IMR-90 (cell line): ENCODE measurements around the gene DAAM2. TPM values are rescaled to one million over a fixed set of nuclear protein-coding genes. Genes with fewer than 3 reads are reported as not detected.

Experiments used
- ATAC-seq: fragments of 200-7000 bp; cut with Tn5 transposase; 2 replicates; pipeline ENCODE4 v1.9.1; 2020; ENCODE audit warnings: low read depth, mild to moderate bottlenecking, moderate library complexity
- BruUV-seq: library from RNA; stranded (reverse); fragments of 400-500 nt; replicated peaks from 2 replicates; lab custom pipeline; 2021; lab: Mats Ljungman, UMichigan
- CTCF ChIA-PET: fragments of 300-600 bp; formaldehyde crosslinking; extraction: SDS; loops from one replicate; lab custom pipeline; 2021; ENCODE audit warnings: antibody characterized with exemption; lab: Yijun Ruan, JAX
- POLR2A ChIA-PET: fragments of 300-600 bp; sonication (Branson Sonifier 250); formaldehyde crosslinking; loops from one replicate; lab custom pipeline; 2022; ENCODE audit warnings: antibody characterized with exemption; ENCODE audit not compliant: unreplicated experiment; lab: Charles Lee
- DNase-seq: peaks from one replicate; pipeline ENCODE4 v3.0.0; 2013
- H2AFZ ChIP-seq: replicated peaks from 2 replicates; pipeline ENCODE3; 2013; ENCODE audit warnings: low read length, mild to moderate bottlenecking; ENCODE audit not compliant: poor library complexity
- H2AK5ac ChIP-seq: 2 replicates; pipeline ENCODE4 v1.6.1; 2013; ENCODE audit warnings: low read depth, low read length, inconsistent platforms
- H2AK9ac ChIP-seq: replicated peaks from 2 replicates; pipeline ENCODE3; 2013; ENCODE audit warnings: mild to moderate bottlenecking, low read depth, low read length, moderate library complexity; ENCODE audit not compliant: poor library complexity
- H2BK120ac ChIP-seq: 2 replicates; pipeline ENCODE4 v1.6.1; 2013; ENCODE audit warnings: low read depth, low read length, inconsistent platforms
- H2BK15ac ChIP-seq: 3 replicates; pipeline ENCODE4 v1.6.1; 2013; ENCODE audit warnings: low read depth, low read length, inconsistent platforms
- H2BK20ac ChIP-seq: 2 replicates; pipeline ENCODE4 v1.6.1; 2013; ENCODE audit warnings: low read depth, mild to moderate bottlenecking, inconsistent platforms, low read length, moderate library complexity
- H2BK5ac ChIP-seq: 2 replicates; pipeline ENCODE4 v1.6.1; 2013; ENCODE audit warnings: mild to moderate bottlenecking, low read depth, low read length, inconsistent platforms; ENCODE audit not compliant: poor library complexity, severe bottlenecking
- H3K14ac ChIP-seq: replicated peaks from 2 replicates; pipeline ENCODE4 v1.6.1; 2013; ENCODE audit warnings: low read depth, low read length, inconsistent platforms
- H3K18ac ChIP-seq: 2 replicates; pipeline ENCODE4 v1.6.1; 2013; ENCODE audit warnings: low read depth, low read length, control low read depth
- H3K23ac ChIP-seq: 2 replicates; pipeline ENCODE4 v1.6.1; 2013; ENCODE audit warnings: low read depth, low read length, inconsistent platforms
- H3K27ac ChIP-seq: 2 replicates; pipeline ENCODE4 v1.5.1; 2013; ENCODE audit warnings: mild to moderate bottlenecking, control low read depth, low read length; ENCODE audit not compliant: insufficient read depth
- H3K27me3 ChIP-seq: 2 replicates; pipeline ENCODE4 v1.6.1; 2013; ENCODE audit warnings: low read length; ENCODE audit not compliant: control insufficient read depth, insufficient read depth
- H3K36me3 ChIP-seq: 2 replicates; pipeline ENCODE4 v1.6.1; 2013; ENCODE audit warnings: low read length, mixed read lengths; ENCODE audit not compliant: control insufficient read depth, insufficient read depth
- H3K4ac ChIP-seq: 2 replicates; pipeline ENCODE4 v1.6.1; 2013; ENCODE audit warnings: low read depth, low read length, inconsistent platforms
- H3K4me1 ChIP-seq: 2 replicates; pipeline ENCODE4 v1.6.1; 2013; ENCODE audit warnings: low read length, mixed read lengths; ENCODE audit not compliant: control insufficient read depth, insufficient read depth
- H3K4me2 ChIP-seq: 2 replicates; pipeline ENCODE4 v1.6.1; 2013; ENCODE audit warnings: low read depth, mild to moderate bottlenecking, control low read depth, low read length, moderate library complexity
- H3K4me3 ChIP-seq: 2 replicates; pipeline ENCODE4 v1.5.1; 2013; ENCODE audit warnings: low read depth, mild to moderate bottlenecking, control low read depth, low read length, moderate library complexity; ENCODE audit not compliant: insufficient read depth
- H3K56ac ChIP-seq: 2 replicates; pipeline ENCODE4 v1.6.1; 2013; ENCODE audit warnings: low read length, inconsistent platforms; ENCODE audit not compliant: insufficient read depth; ENCODE audit errors: extremely low read depth
- H3K79me1 ChIP-seq, 2 experiments: 2 replicates each; pipeline ENCODE4 v1.6.1; 2013; ENCODE audit warnings: low read length in 2 of 2, inconsistent platforms in 1 of 2, low read depth in 1 of 2
- H3K9ac ChIP-seq: 2 replicates; pipeline ENCODE4 v1.6.1; 2013; ENCODE audit warnings: low read depth, low read length, control low read depth
- H3K9me1 ChIP-seq: 2 replicates; pipeline ENCODE4 v1.6.1; 2013; ENCODE audit warnings: low read length, inconsistent platforms; ENCODE audit not compliant: insufficient read depth
- H3K9me3 ChIP-seq: 2 replicates; pipeline ENCODE4 v1.6.1; 2013; ENCODE audit warnings: low read length; ENCODE audit not compliant: control insufficient read depth, insufficient read depth
- H4K20me1 ChIP-seq: 2 replicates; pipeline ENCODE4 v1.6.1; 2013; ENCODE audit warnings: low read length, inconsistent platforms; ENCODE audit not compliant: insufficient read depth
- H4K5ac ChIP-seq: 2 replicates; pipeline ENCODE4 v1.6.1; 2013; ENCODE audit warnings: mild to moderate bottlenecking, low read depth, low read length, control low read depth
- H4K8ac ChIP-seq, 2 experiments: 2 replicates each; pipeline ENCODE4 v1.6.1; 2013; ENCODE audit warnings: low read depth in 2 of 2, low read length in 2 of 2, control low read depth in 1 of 2, inconsistent platforms in 1 of 2
- H4K91ac ChIP-seq: 2 replicates; pipeline ENCODE4 v1.6.1; 2013; ENCODE audit warnings: low read depth, low read length, inconsistent platforms; ENCODE audit not compliant: insufficient read depth
- BHLHE40 ChIP-seq: fragments of 150-350 bp; IDR thresholded peaks from 2 replicates; pipeline ENCODE4 v1.6.1; 2016; ENCODE audit warnings: mild to moderate bottlenecking, low read depth, low read length
- CEBPB ChIP-seq: IDR thresholded peaks from 2 replicates; pipeline ENCODE4 v1.6.1; 2012; ENCODE audit warnings: low read depth, low read length, improper control_type of control experiment
- CHD1 ChIP-seq: IDR thresholded peaks from 2 replicates; pipeline ENCODE4 v1.6.1; 2012; ENCODE audit warnings: low read depth, low read length, improper control_type of control experiment
- CTCF ChIP-seq: conservative IDR thresholded peaks from 2 replicates; pipeline ENCODE4 v1.5.1; 2012; ENCODE audit warnings: mild to moderate bottlenecking, low read depth, low read length, improper control_type of control experiment
- ELK1 ChIP-seq: fragments of 150-350 bp; IDR thresholded peaks from 2 replicates; pipeline ENCODE4 v1.6.1; 2016; ENCODE audit warnings: low read depth, mild to moderate bottlenecking, low read length, moderate library complexity, borderline replicate concordance
- FOS ChIP-seq: fragments of 150-350 bp; IDR thresholded peaks from 2 replicates; pipeline ENCODE4 v1.6.1; 2016; ENCODE audit warnings: low read depth, low read length
- MAFK ChIP-seq: IDR thresholded peaks from 2 replicates; pipeline ENCODE4 v1.6.1; 2012; ENCODE audit warnings: low read depth, low read length, improper control_type of control experiment
- MAZ ChIP-seq: IDR thresholded peaks from 2 replicates; pipeline ENCODE4 v1.6.1; 2012; ENCODE audit warnings: low read depth, mild to moderate bottlenecking, low read length, improper control_type of control experiment, moderate library complexity, borderline replicate concordance
- MXI1 ChIP-seq: IDR thresholded peaks from 2 replicates; pipeline ENCODE4 v1.6.1; 2012; ENCODE audit warnings: low read depth, mild to moderate bottlenecking, low read length, moderate library complexity, borderline replicate concordance
- NFE2L2 ChIP-seq: fragments of 150-350 bp; IDR thresholded peaks from 2 replicates; pipeline ENCODE4 v1.6.1; 2016; ENCODE audit warnings: low read depth, mild to moderate bottlenecking, low read length
- POLR2A ChIP-seq: IDR thresholded peaks from 2 replicates; pipeline ENCODE4 v1.6.1; 2012; ENCODE audit warnings: mild to moderate bottlenecking, low read depth, low read length
- RAD21 ChIP-seq: IDR thresholded peaks from 2 replicates; pipeline ENCODE4 v1.6.1; 2012; ENCODE audit warnings: low read length, improper control_type of control experiment
- RCOR1 ChIP-seq: IDR thresholded peaks from 2 replicates; pipeline ENCODE4 v1.6.1; 2012; ENCODE audit warnings: mild to moderate bottlenecking, low read length, improper control_type of control experiment; ENCODE audit not compliant: insufficient replicate concordance
- RFX5 ChIP-seq: IDR thresholded peaks from 2 replicates; pipeline ENCODE4 v1.8.0; 2012; ENCODE audit warnings: low read depth, mild to moderate bottlenecking, low read length, moderate library complexity
- SMC3 ChIP-seq: fragments of 150-350 bp; IDR thresholded peaks from 2 replicates; pipeline ENCODE4 v1.6.1; 2016; ENCODE audit warnings: low read depth, mild to moderate bottlenecking, antibody characterized with exemption, low read length, moderate library complexity
- USF2 ChIP-seq: fragments of 150-350 bp; IDR thresholded peaks from 2 replicates; pipeline ENCODE4 v1.6.1; 2017; ENCODE audit warnings: mild to moderate bottlenecking, antibody characterized with exemption, low read length, low read depth
- WGBS, 2 experiments: methylation state at CpG; one replicate each; pipeline versions ENCODE4 v1.1.5 to v1.1.7; 2013; ENCODE audit warnings: missing lambda C conversion rate in 2 of 2; ENCODE audit not compliant: insufficient read length in 1 of 2; ENCODE audit errors: extremely low coverage in 2 of 2; 5-methylcytosine and 5-hydroxymethylcytosine counted together
- dilution Hi-C: fragments of 300-500 bp; cut with HindIII; formaldehyde crosslinking; loops from one replicate; pipeline ENCODE4 v1.14.3; 2018; ENCODE audit warnings: low sequenced_read_pairs; ENCODE audit not compliant: unreplicated experiment
- in situ Hi-C: fragments of 300-500 bp; cut with MboI; formaldehyde crosslinking; loops from 3 replicates; pipeline ENCODE4 v1.14.3; 2019; ENCODE audit warnings: low sequenced_read_pairs, inconsistent platforms, mixed read lengths
- intact Hi-C: fragments of 100-400 bp; cut with micrococcal nuclease; formaldehyde crosslinking; loops from 2 replicates; pipeline ENCODE4 v1.10.0; 2022
- polyA plus RNA-seq, 3 experiments: library from polyadenylated mRNA; depleted of rRNA; stranded (reverse); fragments of >200 nt; gene quantifications; 2 replicates each; pipeline ENCODE4 v1.2.3, GENCODE V29; 2012; ENCODE audit warnings: low replicate concordance in 1 of 3
- total RNA-seq: library from RNA; depleted of rRNA; stranded (reverse); fragments of >200 nt; gene quantifications from 2 replicates; pipeline ENCODE4 v1.2.3, GENCODE V29; 2012

The DAAM2 gene
- total and polyA plus RNA-seq, 2 of the 4 experiments (the other 2 are of a cell fraction), result 11.2 to 12.9 TPM

GRCh38 chr6:39889229-39889628 lies 97.1 kb downstream of the DAAM2 start:
- H3K9ac ChIP-seq, result no peak overlapping the region

More at GRCh38 chr6:39889229-39889628, 97.1 kb downstream of the DAAM2 start:
- H3K23ac ChIP-seq, result no peak overlapping the region
- intact Hi-C loops, result loop anchor here (5.0 kb wide), 1 partner anchor 73 kb away; no protein-coding TSS in a partner anchor
- H3K56ac ChIP-seq, result no peak overlapping the region
- no peak overlapping the region for H3K4me3 ChIP-seq
- no peak overlapping the region for H2BK5ac ChIP-seq
- no peaks in the 10 kb centered on the region for H3K36me3 ChIP-seq
- ATAC-seq (no peak), DNase-seq (no peak)
- H3K4me1 ChIP-seq, result peaks cover 39% of the 10 kb centered on the region
- no peak overlapping the region for H3K27ac ChIP-seq
- no peaks in the 10 kb centered on the region for H4K20me1 ChIP-seq
- 0 out of 4 replicates have a peak, but pooled peaks cover 0 to 5% of the 10 kb centered on the region in 2 experiments for H3K79me1 ChIP-seq
- H3K9me1 ChIP-seq, result peaks cover 24% of the 10 kb centered on the region; the same call in 1 of the 2 replicates
- H3K18ac ChIP-seq, result no peak overlapping the region
- WGBS, 2 experiments, result no CpG with 5 or more reads among the region's 2 CpGs
- dilution Hi-C loops, result no loop called here
- H2AFZ ChIP-seq, result no peak overlapping the region
- H4K91ac ChIP-seq, result no peak overlapping the region
- H3K4me2 ChIP-seq, result no peak overlapping the region
- no peak overlapping the region for H2BK120ac ChIP-seq
- H2AK9ac ChIP-seq, result no peak overlapping the region
- ChIA-PET CTCF (interaction anchor here (1.2 kb wide), 1 partner anchor 24 kb away, joined by 4 read pairs; no protein-coding TSS in a partner anchor), POLR2A (no interaction called here)
- no TSS peak for BruUV-seq
- peak overlapping the region; percentile 22; the same call in 1 of the 2 replicates for H3K4ac ChIP-seq
- no peak overlapping the region for H4K8ac ChIP-seq
- TF ChIP-seq SMC3 (no peak), POLR2A (no peak), NFE2L2 (no peak), RCOR1 (no peak), CTCF (no peak), BHLHE40 (no peak), RFX5 (no peak), MXI1 (no peak), MAFK (no peak), ELK1 (no peak), MAZ (no peak), CHD1 (no peak), FOS (no peak), RAD21 (no peak), CEBPB (no peak), USF2 (no peak)
- H3K14ac ChIP-seq, result no peak overlapping the region
- H4K5ac ChIP-seq, result no peak overlapping the region
- in situ Hi-C loops, result loop anchor here (10.0 kb wide), 1 partner anchor 524 kb away; no protein-coding TSS in a partner anchor
- H2AK5ac ChIP-seq, result no peak overlapping the region
- H2BK20ac ChIP-seq, result peak overlapping the region; percentile 64; the same call in 1 of the 2 replicates
- no peaks in the 10 kb centered on the region for H3K27me3 ChIP-seq
- H2BK15ac ChIP-seq, result no peak overlapping the region; the same call in 2 of the 3 replicates
- no peaks in the 10 kb centered on the region for H3K9me3 ChIP-seq
